GM12878 (cell line): ENCODE measurements around the gene RUNX3. TPM values are rescaled to one million over a fixed set of nuclear protein-coding genes. Genes with fewer than 3 reads are reported as not detected.

ENCODE experiments used
- ATAC-seq: fragments of 200-7000 bp; cut with Tn5 transposase; 3 replicates; pipeline ENCODE4 v1.9.1; 2020; ENCODE audit warnings: mild to moderate bottlenecking, moderate library complexity
- BruUV-seq: library from RNA; stranded (reverse); fragments of 400-500 nt; replicated peaks from 2 replicates; lab custom pipeline; 2021; lab: Mats Ljungman, UMichigan
- CTCF ChIA-PET: fragments of 300-600 bp; sonication (Branson Sonifier 250); formaldehyde crosslinking; extraction: SDS; loops from one replicate; lab custom pipeline; 2021; ENCODE audit warnings: inconsistent platforms; lab: Yijun Ruan, JAX
- POLR2A ChIA-PET: fragments of 350-600 bp; formaldehyde crosslinking; extraction: SDS; loops from one replicate; lab custom pipeline; 2021; ENCODE audit warnings: inconsistent platforms; lab: Charles Lee
- RAD21 ChIA-PET: fragments of 300-600 bp; sonication (Branson Sonifier 250); formaldehyde crosslinking; loops from one replicate; lab custom pipeline; 2023; ENCODE audit warnings: antibody characterized with exemption; ENCODE audit not compliant: unreplicated experiment; lab: Charles Lee
- SMC1A ChIA-PET: fragments of 300-600 bp; sonication (Branson Sonifier 250); formaldehyde crosslinking; loops from one replicate; lab custom pipeline; 2023; ENCODE audit not compliant: unreplicated experiment, uncharacterized antibody; lab: Charles Lee
- DNase-seq: peaks from one replicate; pipeline ENCODE4 v3.0.0-alpha.2; 2011; ENCODE audit warnings: low read depth, low spot score
- FAIRE-seq: peaks from 3 replicates; lab custom pipeline; 2011; peaks lifted over from hg19 to GRCh38; lab: Jason Lieb, UNC
- H2AFZ ChIP-seq: 2 replicates; pipeline ENCODE4 v1.6.0; 2011; ENCODE audit warnings: low read depth, low read length, control low read depth; ENCODE audit not compliant: control insufficient read depth
- H3K27ac ChIP-seq: 2 replicates; pipeline ENCODE4 v1.5.1; 2011; ENCODE audit warnings: control low read depth; ENCODE audit not compliant: control insufficient read depth, insufficient read depth
- H3K27me3 ChIP-seq, 2 experiments: replicated peaks in 1 of 2; 2 replicates each; pipeline versions ENCODE4 v1.6.0 to v1.6.1; 2011; ENCODE audit warnings: low read length in 1 of 2; ENCODE audit not compliant: control insufficient read depth in 2 of 2, insufficient read depth in 2 of 2
- H3K36me3 ChIP-seq, 2 experiments: 2 replicates each; pipeline ENCODE4 v1.5.1; 2011; ENCODE audit warnings: low read length in 1 of 2; ENCODE audit not compliant: control insufficient read depth in 2 of 2, insufficient read depth in 2 of 2
- H3K4me1 ChIP-seq: 2 replicates; pipeline ENCODE4 v1.6.1; 2011; ENCODE audit warnings: mild to moderate bottlenecking, low read length, moderate library complexity, mixed read lengths; ENCODE audit not compliant: control insufficient read depth, insufficient read depth
- H3K4me2 ChIP-seq: 2 replicates; pipeline ENCODE4 v1.6.0; 2011; ENCODE audit warnings: control low read depth; ENCODE audit not compliant: control insufficient read depth, insufficient read depth
- H3K4me3 ChIP-seq: fragments of 200-600 bp; sonication (generic); 2 replicates; pipeline ENCODE4 v1.5.1; 2016
- H3K79me2 ChIP-seq: 2 replicates; pipeline ENCODE4 v1.6.0; 2011; ENCODE audit warnings: low read length; ENCODE audit not compliant: control insufficient read depth, insufficient read depth
- H3K9ac ChIP-seq: 2 replicates; pipeline ENCODE4 v1.8.0; 2011; ENCODE audit warnings: low read length, control low read depth, mixed read lengths; ENCODE audit not compliant: control insufficient read depth, insufficient read depth
- H3K9me3 ChIP-seq: replicated peaks from 3 replicates; pipeline ENCODE4 v1.5.1; 2011; ENCODE audit warnings: mild to moderate bottlenecking, low read length; ENCODE audit not compliant: control insufficient read depth, insufficient read depth
- H4K20me1 ChIP-seq: 2 replicates; pipeline ENCODE4 v1.6.0; 2011; ENCODE audit not compliant: control insufficient read depth, insufficient read depth
- JUNB ChIP-seq: IDR thresholded peaks from 2 replicates; pipeline ENCODE4 v1.6.1; 2016; ENCODE audit warnings: antibody characterized with exemption, mild to moderate bottlenecking
- MTA3 ChIP-seq: IDR thresholded peaks from 2 replicates; pipeline ENCODE4 v1.6.1; 2012; ENCODE audit warnings: low read length, inconsistent platforms, borderline replicate concordance
- SPI1 ChIP-seq: IDR thresholded peaks from 2 replicates; pipeline ENCODE4 v1.6.1; 2011; ENCODE audit warnings: low read depth, mild to moderate bottlenecking, low read length, moderate library complexity, borderline replicate concordance; ENCODE audit not compliant: insufficient read depth
- WGBS: methylation state at CpG from one replicate; pipeline ENCODE4 v1.1.6; 2016; ENCODE audit warnings: low lambda C conversion rate; ENCODE audit not compliant: insufficient replicate concordance, insufficient coverage; ENCODE audit errors: missing lambda C conversion rate; 5-methylcytosine and 5-hydroxymethylcytosine counted together
- in situ Hi-C: fragments of 300-500 bp; cut with MboI; formaldehyde crosslinking; loops from 9 replicates; pipeline ENCODE4 v1.14.3; 2018; ENCODE audit warnings: mixed read lengths
- intact Hi-C: fragments of 100-400 bp; cut with micrococcal nuclease; formaldehyde crosslinking; loops from one replicate; pipeline ENCODE4 v1.14.2; 2022; ENCODE audit not compliant: unreplicated experiment
- polyA plus RNA-seq, 11 experiments: library from polyadenylated mRNA; depleted of rRNA in 4 of 11; unstranded in 6 of 11; stranded (reverse) in 5 of 11; fragments of >200 nt; fragmentation: Nextera tagmentation in 4 of 11; fragmentation: Illumina TruSeq in 1 of 11; extraction: Ambion mirVana in 4 of 11; extraction: Trizol in 1 of 11; gene quantifications; 1 replicate in 1 of 11; 2 replicates in 10 of 11; pipeline versions ENCODE4 v1.2.1 to v1.2.3, GENCODE V29; 2011 to 2016; ENCODE audit warnings: inconsistent platforms in 2 of 11, missing spikeins in 2 of 11, low read depth in 1 of 11
- total RNA-seq, 4 experiments: library from RNA; depleted of rRNA in 3 of 4; stranded (reverse); fragments of >200 nt in 3 of 4; fragmentation: Illumina TruSeq in 1 of 4; extraction: Trizol in 1 of 4; gene quantifications; 2 replicates each; pipeline versions ENCODE4 v1.2.1 to v1.2.3, GENCODE V29; 2013 to 2021
- TF ChIP-seq, protein P1 (sequence below): IDR thresholded peaks from 2 replicates; pipeline ENCODE4 v1.6.1; 2012; ENCODE audit warnings: low read length, inconsistent platforms
- TF ChIP-seq, protein P2 (sequence below): fragments of 450-650 bp; IDR thresholded peaks from 2 replicates; pipeline ENCODE4 v1.6.1; 2017; ENCODE audit warnings: low read depth, mild to moderate bottlenecking, moderate library complexity
- TF ChIP-seq, protein P3 (sequence below), 3 experiments: IDR thresholded peaks in 2 of 3; conservative IDR thresholded peaks in 1 of 3; 2 replicates each; pipeline ENCODE4 v1.5.1; 2011; ENCODE audit warnings: low read depth in 3 of 3, low read length in 3 of 3, mild to moderate bottlenecking in 3 of 3, control low read depth in 2 of 3, moderate library complexity in 2 of 3, inconsistent platforms in 1 of 3, mixed read lengths in 1 of 3; ENCODE audit not compliant: control insufficient read depth in 2 of 3, insufficient read depth in 1 of 3; ENCODE audit errors: extremely low read depth in 1 of 3

The RUNX3 gene
- total and polyA plus RNA-seq, 10 of the 15 experiments (the other 5 are each of a cell fraction or from before 2014, with no cell fraction given), result 19.0 to 151 (median 31.4) TPM

GRCh38 chr1:24894002-24894401, 36.1 kb downstream of the RUNX3 start:
- Histone ChIP-seq H3K36me3 (no peaks in the 10 kb centered on the region), H3K4me2 (no peak overlapping the region), H3K9ac (no peak overlapping the region), H3K27me3 (no peaks in the 10 kb centered on the region), H4K20me1 (no peaks in the 10 kb centered on the region), H3K27ac (no peak overlapping the region), H3K79me2 (no peaks in the 10 kb centered on the region), H2AFZ (no peak overlapping the region), H3K4me1 (no peaks in the 10 kb centered on the region; the same call in 1 of the 2 replicates), H3K9me3 (peaks cover 6% of the 10 kb centered on the region), H3K4me3 (no peak overlapping the region)
- 44% methylated on average over 8 of the region's 8 CpGs for WGBS
- ChIA-PET POLR2A (interaction anchor here (0.6 to 1.3 kb wide), 5 partner anchors 9 to 161 kb away, joined by 3 to 4 read pairs (median 3); no protein-coding TSS in a partner anchor), RAD21 (interaction anchor here (0.8 to 1.3 kb wide), 4 partner anchors 19 to 309 kb away, joined by 3 to 4 read pairs (median 3); no protein-coding TSS in a partner anchor), CTCF (interaction anchor here (1.1 to 8.0 kb wide), 3 partner anchors 42 to 309 kb away, joined by 3 to 133 read pairs (median 7); no protein-coding TSS in a partner anchor), SMC1A (interaction anchor here (0.8 to 1.7 kb wide), 6 partner anchors 14 to 235 kb away, joined by 3 to 9 read pairs (median 3); no protein-coding TSS in a partner anchor)
- ATAC-seq, result peak; percentile 36
- TF ChIP-seq, protein P1, sequence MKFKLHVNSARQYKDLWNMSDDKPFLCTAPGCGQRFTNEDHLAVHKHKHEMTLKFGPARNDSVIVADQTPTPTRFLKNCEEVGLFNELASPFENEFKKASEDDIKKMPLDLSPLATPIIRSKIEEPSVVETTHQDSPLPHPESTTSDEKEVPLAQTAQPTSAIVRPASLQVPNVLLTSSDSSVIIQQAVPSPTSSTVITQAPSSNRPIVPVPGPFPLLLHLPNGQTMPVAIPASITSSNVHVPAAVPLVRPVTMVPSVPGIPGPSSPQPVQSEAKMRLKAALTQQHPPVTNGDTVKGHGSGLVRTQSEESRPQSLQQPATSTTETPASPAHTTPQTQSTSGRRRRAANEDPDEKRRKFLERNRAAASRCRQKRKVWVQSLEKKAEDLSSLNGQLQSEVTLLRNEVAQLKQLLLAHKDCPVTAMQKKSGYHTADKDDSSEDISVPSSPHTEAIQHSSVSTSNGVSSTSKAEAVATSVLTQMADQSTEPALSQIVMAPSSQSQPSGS, result no peak
- peak; percentile 29; the same call in 1 of the 2 replicates for TF ChIP-seq SPI1
- TF ChIP-seq, protein P2, sequence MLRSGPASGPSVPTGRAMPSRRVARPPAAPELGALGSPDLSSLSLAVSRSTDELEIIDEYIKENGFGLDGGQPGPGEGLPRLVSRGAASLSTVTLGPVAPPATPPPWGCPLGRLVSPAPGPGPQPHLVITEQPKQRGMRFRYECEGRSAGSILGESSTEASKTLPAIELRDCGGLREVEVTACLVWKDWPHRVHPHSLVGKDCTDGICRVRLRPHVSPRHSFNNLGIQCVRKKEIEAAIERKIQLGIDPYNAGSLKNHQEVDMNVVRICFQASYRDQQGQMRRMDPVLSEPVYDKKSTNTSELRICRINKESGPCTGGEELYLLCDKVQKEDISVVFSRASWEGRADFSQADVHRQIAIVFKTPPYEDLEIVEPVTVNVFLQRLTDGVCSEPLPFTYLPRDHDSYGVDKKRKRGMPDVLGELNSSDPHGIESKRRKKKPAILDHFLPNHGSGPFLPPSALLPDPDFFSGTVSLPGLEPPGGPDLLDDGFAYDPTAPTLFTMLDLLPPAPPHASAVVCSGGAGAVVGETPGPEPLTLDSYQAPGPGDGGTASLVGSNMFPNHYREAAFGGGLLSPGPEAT, result peak; percentile 50; the same call in 1 of the 2 replicates
- TF ChIP-seq, protein P3, sequence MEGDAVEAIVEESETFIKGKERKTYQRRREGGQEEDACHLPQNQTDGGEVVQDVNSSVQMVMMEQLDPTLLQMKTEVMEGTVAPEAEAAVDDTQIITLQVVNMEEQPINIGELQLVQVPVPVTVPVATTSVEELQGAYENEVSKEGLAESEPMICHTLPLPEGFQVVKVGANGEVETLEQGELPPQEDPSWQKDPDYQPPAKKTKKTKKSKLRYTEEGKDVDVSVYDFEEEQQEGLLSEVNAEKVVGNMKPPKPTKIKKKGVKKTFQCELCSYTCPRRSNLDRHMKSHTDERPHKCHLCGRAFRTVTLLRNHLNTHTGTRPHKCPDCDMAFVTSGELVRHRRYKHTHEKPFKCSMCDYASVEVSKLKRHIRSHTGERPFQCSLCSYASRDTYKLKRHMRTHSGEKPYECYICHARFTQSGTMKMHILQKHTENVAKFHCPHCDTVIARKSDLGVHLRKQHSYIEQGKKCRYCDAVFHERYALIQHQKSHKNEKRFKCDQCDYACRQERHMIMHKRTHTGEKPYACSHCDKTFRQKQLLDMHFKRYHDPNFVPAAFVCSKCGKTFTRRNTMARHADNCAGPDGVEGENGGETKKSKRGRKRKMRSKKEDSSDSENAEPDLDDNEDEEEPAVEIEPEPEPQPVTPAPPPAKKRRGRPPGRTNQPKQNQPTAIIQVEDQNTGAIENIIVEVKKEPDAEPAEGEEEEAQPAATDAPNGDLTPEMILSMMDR (IDR thresholded peaks at IDR 0.05 in 2 of 3, conservative IDR thresholded peaks at IDR 0.05 in 1 of 3; ENCODE audit: control insufficient read depth in 2 of 3, extremely low read depth in 1 of 3, insufficient read depth in 1 of 3, low read depth in 3 of 3, low read length in 3 of 3), result no peak
- TF ChIP-seq MTA3, result no peak
- TF ChIP-seq JUNB, result no peak
- in situ Hi-C loops, result no loop called here
- no TSS peak for BruUV-seq
- intact Hi-C loops, result no loop called here
- no peak for FAIRE-seq
- DNase-seq, result no peak
